MCF 10A (cell line): ENCODE measurements around the gene NOL4L. TPM values are rescaled to one million over a fixed set of nuclear protein-coding genes. Genes with fewer than 3 reads are reported as not detected.

ENCODE experiments used
- BruUV-seq: library from RNA; stranded (reverse); fragments of 400-500 nt; replicated peaks from 2 replicates; lab custom pipeline; 2021; lab: Mats Ljungman, UMichigan
- CTCF ChIA-PET: fragments of 300-600 bp; sonication (Branson Sonifier 250); formaldehyde crosslinking; extraction: SDS; loops from one replicate; lab custom pipeline; 2021; ENCODE audit warnings: antibody characterized with exemption, inconsistent platforms; lab: Yijun Ruan, JAX
- POLR2A ChIA-PET: fragments of 300-600, 350-650 bp; sonication (Branson Sonifier 250); formaldehyde crosslinking; extraction: SDS; loops from one replicate; lab custom pipeline; 2020; ENCODE audit warnings: antibody characterized with exemption, inconsistent platforms; lab: Yijun Ruan, JAX
- DNase-seq: peaks from one replicate; pipeline ENCODE4 v3.0.0-alpha.2; 2018; ENCODE audit not compliant: unreplicated experiment
- H3K27ac Mint-ChIP-seq: one replicate; pipeline ENCODE4 v1.8.0; 2022; ENCODE audit warnings: mild to moderate bottlenecking, low read depth, mixed read lengths; ENCODE audit not compliant: unreplicated experiment
- H3K27me3 Mint-ChIP-seq: one replicate; pipeline ENCODE4 v1.8.0; 2022; ENCODE audit warnings: mixed read lengths; ENCODE audit not compliant: insufficient read depth, unreplicated experiment
- H3K36me3 Mint-ChIP-seq: one replicate; pipeline ENCODE4 v1.8.0; 2022; ENCODE audit warnings: mild to moderate bottlenecking, moderate library complexity, mixed read lengths; ENCODE audit not compliant: insufficient read depth, unreplicated experiment
- H3K4me1 Mint-ChIP-seq: one replicate; pipeline ENCODE4 v1.8.0; 2022; ENCODE audit warnings: mixed read lengths; ENCODE audit not compliant: insufficient read depth, unreplicated experiment
- H3K4me3 Mint-ChIP-seq: one replicate; pipeline ENCODE4 v1.8.0; 2022; ENCODE audit warnings: mild to moderate bottlenecking, moderate library complexity, mixed read lengths; ENCODE audit not compliant: unreplicated experiment
- H3K9me3 Mint-ChIP-seq: one replicate; pipeline ENCODE4 v1.8.0; 2022; ENCODE audit warnings: mixed read lengths; ENCODE audit not compliant: unreplicated experiment
- intact Hi-C: fragments of 100-400 bp; cut with micrococcal nuclease; formaldehyde crosslinking; loops from 2 replicates; pipeline ENCODE4 v1.14.1; 2022
- total RNA-seq: library from RNA; stranded (reverse); gene quantifications from 2 replicates; pipeline ENCODE4 v1.2.3, GENCODE V29; 2022
- TF ChIP-seq, protein P1 (sequence below): fragments of 200-600 bp; IDR thresholded peaks from one replicate; pipeline ENCODE4 v1.8.0; 2022; ENCODE audit warnings: antibody characterized with exemption, mild to moderate bottlenecking; ENCODE audit not compliant: unreplicated experiment

Gene NOL4L
- total RNA-seq, 1 experiment from 2014 or later, result 3.3 TPM

DNA sequence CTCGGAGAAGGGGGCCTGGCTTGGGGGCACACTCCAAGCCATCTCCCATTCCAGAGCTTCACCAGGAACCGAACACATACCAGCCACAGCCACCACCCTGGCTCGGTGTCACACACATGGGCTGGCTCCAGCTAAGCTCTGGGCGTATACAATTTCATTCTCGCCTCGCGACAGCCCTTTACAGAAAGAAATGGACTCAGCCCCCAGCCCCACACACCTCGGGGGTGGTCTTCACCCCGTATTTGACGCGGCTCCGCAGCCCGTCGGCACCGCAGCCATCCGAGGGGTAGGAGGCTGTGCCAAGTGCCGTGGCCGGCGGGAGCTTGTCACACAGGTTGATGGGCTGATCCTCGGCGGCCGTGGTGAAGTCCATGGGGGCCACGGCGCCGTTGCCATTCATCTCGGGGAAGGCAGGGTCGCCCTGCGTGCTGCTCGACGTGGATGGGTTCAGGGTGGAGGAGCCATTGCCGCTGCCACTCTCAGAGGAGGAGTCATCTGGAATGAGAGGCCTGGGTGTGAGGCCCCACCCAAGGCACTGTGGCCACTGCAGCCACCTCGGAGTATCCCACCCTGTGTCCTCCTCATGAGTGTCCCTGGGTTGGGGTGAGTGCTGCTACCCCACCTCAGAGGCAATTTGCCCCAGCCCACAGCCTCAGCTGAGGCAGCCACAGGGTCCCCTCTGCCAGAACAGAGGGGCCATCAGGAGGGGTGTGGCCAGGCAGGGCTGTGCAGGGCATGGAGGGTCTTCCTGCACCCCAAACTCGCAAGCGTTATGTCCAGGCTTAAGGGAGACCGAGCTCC lies 129.0 kb downstream of the NOL4L start:
- no peaks in the 10 kb centered on the region for H3K4me1 Mint-ChIP-seq
- peaks cover 18% of the 10 kb centered on the region for H3K36me3 Mint-ChIP-seq
- TF ChIP-seq, protein P1, sequence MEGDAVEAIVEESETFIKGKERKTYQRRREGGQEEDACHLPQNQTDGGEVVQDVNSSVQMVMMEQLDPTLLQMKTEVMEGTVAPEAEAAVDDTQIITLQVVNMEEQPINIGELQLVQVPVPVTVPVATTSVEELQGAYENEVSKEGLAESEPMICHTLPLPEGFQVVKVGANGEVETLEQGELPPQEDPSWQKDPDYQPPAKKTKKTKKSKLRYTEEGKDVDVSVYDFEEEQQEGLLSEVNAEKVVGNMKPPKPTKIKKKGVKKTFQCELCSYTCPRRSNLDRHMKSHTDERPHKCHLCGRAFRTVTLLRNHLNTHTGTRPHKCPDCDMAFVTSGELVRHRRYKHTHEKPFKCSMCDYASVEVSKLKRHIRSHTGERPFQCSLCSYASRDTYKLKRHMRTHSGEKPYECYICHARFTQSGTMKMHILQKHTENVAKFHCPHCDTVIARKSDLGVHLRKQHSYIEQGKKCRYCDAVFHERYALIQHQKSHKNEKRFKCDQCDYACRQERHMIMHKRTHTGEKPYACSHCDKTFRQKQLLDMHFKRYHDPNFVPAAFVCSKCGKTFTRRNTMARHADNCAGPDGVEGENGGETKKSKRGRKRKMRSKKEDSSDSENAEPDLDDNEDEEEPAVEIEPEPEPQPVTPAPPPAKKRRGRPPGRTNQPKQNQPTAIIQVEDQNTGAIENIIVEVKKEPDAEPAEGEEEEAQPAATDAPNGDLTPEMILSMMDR, result no peak
- H3K4me3 Mint-ChIP-seq, result no peak overlapping the region
- ChIA-PET CTCF (interaction anchor here (0.6 to 0.9 kb wide), 7 partner anchors 13 to 312 kb away, joined by 3 to 4 read pairs (median 3); no protein-coding TSS in a partner anchor), POLR2A (no interaction called here)
- H3K9me3 Mint-ChIP-seq, result no peaks in the 10 kb centered on the region
- no peak overlapping the region for H3K27ac Mint-ChIP-seq
- H3K27me3 Mint-ChIP-seq, result no peaks in the 10 kb centered on the region
- no TSS peak for BruUV-seq
- DNase-seq, result no peak
- intact Hi-C loops, result no loop called here

DNA sequence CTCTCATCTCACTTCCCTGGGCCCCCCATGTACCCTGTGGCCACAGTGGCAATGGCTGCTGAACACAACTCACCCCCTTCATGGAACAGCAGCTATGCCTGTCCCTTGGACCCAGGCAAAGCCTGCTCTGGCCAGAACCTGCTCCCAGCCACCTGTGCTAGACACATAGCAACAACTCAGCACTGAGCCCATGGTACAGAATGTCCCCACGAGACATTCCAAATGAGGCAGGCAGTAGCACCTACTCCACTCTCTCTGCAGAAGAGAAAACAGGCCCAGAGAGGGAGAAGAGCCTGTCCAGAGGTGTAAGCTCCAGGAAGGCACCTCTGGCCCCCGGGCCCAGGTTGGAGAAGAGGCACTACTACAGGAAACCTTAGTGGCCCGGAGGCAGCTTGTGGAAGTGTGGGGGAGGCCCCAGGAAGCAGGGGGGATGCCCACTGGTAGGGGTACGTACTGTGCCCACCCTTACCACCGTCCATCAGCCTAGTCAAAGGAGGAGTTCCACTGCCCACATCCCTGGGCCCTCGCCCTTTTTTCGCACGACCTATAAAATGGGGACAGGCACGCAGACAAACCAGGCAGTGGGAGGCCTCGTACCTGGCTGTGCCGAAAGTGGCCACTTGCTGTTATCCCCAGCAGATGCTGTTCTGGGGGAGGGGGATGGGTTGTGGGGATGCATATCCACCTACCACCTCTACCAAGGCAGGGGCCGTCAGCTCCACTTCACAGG lies 129.8 kb downstream of the NOL4L start:
- BruUV-seq, result no TSS peak
- no peaks in the 10 kb centered on the region for H3K27me3 Mint-ChIP-seq
- no peaks in the 10 kb centered on the region for H3K9me3 Mint-ChIP-seq
- peaks cover 18% of the 10 kb centered on the region for H3K36me3 Mint-ChIP-seq
- no peak for DNase-seq
- no peak overlapping the region for H3K27ac Mint-ChIP-seq
- CTCF ChIA-PET, result interaction anchor here (0.6 to 0.7 kb wide), 4 partner anchors 16 to 504 kb away, joined by 3 to 4 read pairs (median 3); no protein-coding TSS in a partner anchor
- intact Hi-C loops, result no loop called here
- H3K4me3 Mint-ChIP-seq, result no peak overlapping the region
- POLR2A ChIA-PET, result interaction anchor here (0.7 kb wide), 1 partner anchor 16 kb away, joined by 4 read pairs; no protein-coding TSS in a partner anchor
- TF ChIP-seq, protein P1, result no peak
- H3K4me1 Mint-ChIP-seq, result no peaks in the 10 kb centered on the region

DNA sequence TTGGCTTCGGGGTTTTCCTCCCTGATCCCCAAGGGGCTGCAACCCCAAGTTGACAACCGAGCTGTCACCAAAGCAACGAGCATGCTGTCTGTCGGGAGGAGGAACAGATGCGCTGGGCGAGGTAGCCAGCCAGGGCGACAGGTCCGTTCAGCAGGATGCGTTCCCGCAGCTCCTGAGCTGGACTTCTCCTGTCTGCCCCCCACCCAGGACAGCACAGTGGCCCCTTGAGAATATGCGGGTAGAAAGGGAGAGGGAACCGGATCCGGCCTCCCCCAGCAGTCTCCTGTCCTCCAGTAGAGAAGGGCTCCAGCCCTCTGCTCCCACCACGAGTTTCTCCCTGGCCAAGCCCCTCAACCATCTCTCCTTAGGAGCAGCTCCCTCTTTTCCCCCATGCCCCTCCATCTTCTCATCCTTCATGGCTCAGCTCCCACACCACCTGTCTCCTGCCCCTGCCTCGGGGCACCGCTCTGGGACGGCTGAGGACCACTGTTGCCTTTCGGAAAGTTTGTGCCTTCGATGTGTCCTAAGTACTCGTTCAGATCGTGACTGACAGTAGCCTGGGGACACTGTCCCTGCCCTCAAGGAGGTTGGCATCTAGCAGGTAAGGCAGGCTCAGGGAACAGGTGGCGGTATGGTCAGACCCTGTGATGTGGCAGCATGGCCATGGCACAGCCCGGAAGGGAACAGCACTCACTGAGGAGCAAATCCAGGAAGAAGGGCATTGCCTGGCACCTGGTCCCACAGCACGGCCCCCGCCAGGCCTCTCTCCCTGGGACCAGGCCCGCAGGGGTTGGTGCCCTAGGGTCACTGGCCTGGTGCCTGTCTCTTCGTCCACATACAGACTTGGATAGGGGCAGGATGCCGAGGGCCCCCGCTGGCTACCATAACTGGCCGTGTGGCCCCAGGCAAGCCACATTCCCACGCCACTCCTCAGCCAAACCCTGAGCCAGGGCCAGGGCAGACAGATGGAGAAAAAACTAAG lies 130.7 kb downstream of the NOL4L start:
- BruUV-seq, result no TSS peak
- ChIA-PET CTCF (interaction anchor here (0.6 kb wide), 1 partner anchor 505 kb away, joined by 4 read pairs; no protein-coding TSS in a partner anchor), POLR2A (interaction anchor here (0.7 kb wide), 1 partner anchor 17 kb away, joined by 4 read pairs; no protein-coding TSS in a partner anchor)
- intact Hi-C loops, result no loop called here
- no peaks in the 10 kb centered on the region for H3K9me3 Mint-ChIP-seq
- TF ChIP-seq, protein P1, result no peak
- peaks cover 19% of the 10 kb centered on the region for H3K36me3 Mint-ChIP-seq
- no peak for DNase-seq
- no peaks in the 10 kb centered on the region for H3K27me3 Mint-ChIP-seq
- no peak overlapping the region for H3K4me3 Mint-ChIP-seq
- H3K4me1 Mint-ChIP-seq, result no peaks in the 10 kb centered on the region
- no peak overlapping the region for H3K27ac Mint-ChIP-seq
